ENCODE data around the gene ACOX3.

DNA sequence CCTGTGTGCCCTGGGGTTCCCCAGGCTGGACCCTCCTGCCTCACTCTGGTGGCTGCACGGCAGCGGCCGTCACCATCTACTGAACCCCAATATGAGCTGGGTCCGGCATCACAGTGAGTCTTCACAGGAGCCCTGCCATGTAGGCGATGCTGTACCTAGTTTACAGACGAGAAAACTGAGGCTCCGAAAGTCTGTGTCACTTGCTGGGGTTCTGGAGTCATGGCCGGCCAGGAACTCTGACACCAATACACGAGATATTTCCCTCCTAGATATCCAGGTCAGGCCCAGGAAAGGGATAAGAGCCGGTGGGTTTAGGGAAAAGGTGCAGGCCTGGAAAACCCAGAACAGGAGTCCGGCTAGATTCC lies 96.6 kb downstream of the ACOX3 start:
- TF ChIP-seq, protein P1, sequence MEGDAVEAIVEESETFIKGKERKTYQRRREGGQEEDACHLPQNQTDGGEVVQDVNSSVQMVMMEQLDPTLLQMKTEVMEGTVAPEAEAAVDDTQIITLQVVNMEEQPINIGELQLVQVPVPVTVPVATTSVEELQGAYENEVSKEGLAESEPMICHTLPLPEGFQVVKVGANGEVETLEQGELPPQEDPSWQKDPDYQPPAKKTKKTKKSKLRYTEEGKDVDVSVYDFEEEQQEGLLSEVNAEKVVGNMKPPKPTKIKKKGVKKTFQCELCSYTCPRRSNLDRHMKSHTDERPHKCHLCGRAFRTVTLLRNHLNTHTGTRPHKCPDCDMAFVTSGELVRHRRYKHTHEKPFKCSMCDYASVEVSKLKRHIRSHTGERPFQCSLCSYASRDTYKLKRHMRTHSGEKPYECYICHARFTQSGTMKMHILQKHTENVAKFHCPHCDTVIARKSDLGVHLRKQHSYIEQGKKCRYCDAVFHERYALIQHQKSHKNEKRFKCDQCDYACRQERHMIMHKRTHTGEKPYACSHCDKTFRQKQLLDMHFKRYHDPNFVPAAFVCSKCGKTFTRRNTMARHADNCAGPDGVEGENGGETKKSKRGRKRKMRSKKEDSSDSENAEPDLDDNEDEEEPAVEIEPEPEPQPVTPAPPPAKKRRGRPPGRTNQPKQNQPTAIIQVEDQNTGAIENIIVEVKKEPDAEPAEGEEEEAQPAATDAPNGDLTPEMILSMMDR (conservative IDR thresholded peaks at IDR 0.05), result no peak
- no peak for TF ChIP-seq ZFX (IDR thresholded peaks at IDR 0.05)
